GM23248 (cell line): ENCODE results near the gene PDPK1.

ENCODE experiments used
- EZH2 ChIP-seq: fragments of 200-600 bp; sonication (generic); IDR thresholded peaks from 2 replicates; pipeline ENCODE4 v1.6.1; 2018; ENCODE audit warnings: antibody characterized with exemption, mild to moderate bottlenecking; ENCODE audit not compliant: insufficient read depth, poor library complexity, severe bottlenecking
- EZH2phosphoT487 ChIP-seq: fragments of 200-600 bp; sonication (generic); IDR thresholded peaks from 2 replicates; pipeline ENCODE4 v1.6.1; 2018; ENCODE audit warnings: antibody characterized with exemption, moderate library complexity, mild to moderate bottlenecking, low read depth; ENCODE audit not compliant: insufficient read depth

- TF ChIP-seq EZH2: no peak
- no peak for TF ChIP-seq EZH2phosphoT487
Observed at GRCh38 chr16:2505695-2506094, 32.1 kb upstream of the PDPK1 start.
